Kidney (tissue), 14 donors: ENCODE measurements around the gene MYBBP1A. TPM values are rescaled to one million over a fixed set of nuclear protein-coding genes. Genes with fewer than 3 reads are reported as not detected.
A peak's percentile ranks its signal among the peaks of the same experiment; 100 is the strongest.

Experiments used
- DNase-seq, 5 donors: peaks; one replicate each; pipeline ENCODE4 v3.0.0-alpha.2; 2013 to 2020
- FAIRE-seq: peaks from 2 replicates; lab custom pipeline; 2012; peaks lifted over from hg19 to GRCh38; lab: Jason Lieb, UNC
- H3K27ac ChIP-seq, 2 donors: one replicate each; pipeline ENCODE4 v1.7.0; 2013; ENCODE audit warnings: low read depth in 2 of 2, low read length in 2 of 2, inconsistent platforms in 1 of 2
- H3K27me3 ChIP-seq: one replicate; pipeline ENCODE4 v1.7.1; 2013; ENCODE audit warnings: low read length, inconsistent platforms; ENCODE audit not compliant: control insufficient read depth, insufficient read depth
- H3K36me3 ChIP-seq, 3 donors: one replicate each; pipeline versions ENCODE4 v1.7.0 to v1.7.1; 2013; ENCODE audit warnings: low read length in 3 of 3, control low read depth in 1 of 3, inconsistent platforms in 1 of 3; ENCODE audit not compliant: insufficient read depth in 3 of 3, control insufficient read depth in 2 of 3
- H3K4me1 ChIP-seq, 3 donors: one replicate each; pipeline versions ENCODE4 v1.7.0 to v1.7.1; 2013; ENCODE audit warnings: low read length in 3 of 3, inconsistent platforms in 1 of 3, low read depth in 1 of 3; ENCODE audit not compliant: control insufficient read depth in 2 of 3, insufficient read depth in 2 of 3
- H3K4me3 ChIP-seq, 3 donors: one replicate each; pipeline versions ENCODE4 v1.7.0 to v1.8.1; 2013; ENCODE audit warnings: low read length in 3 of 3, control low read depth in 1 of 3, inconsistent platforms in 1 of 3
- H3K9ac ChIP-seq, 3 donors: one replicate each; pipeline versions ENCODE4 v1.7.0 to v1.7.1; 2013; ENCODE audit warnings: low read length in 3 of 3, control low read depth in 1 of 3, inconsistent platforms in 1 of 3
- H3K9me3 ChIP-seq, 3 donors: one replicate each; pipeline versions ENCODE4 v1.7.0 to v1.7.1; 2013; ENCODE audit warnings: low read length in 3 of 3, control low read depth in 1 of 3, inconsistent platforms in 1 of 3; ENCODE audit not compliant: control insufficient read depth in 2 of 3, insufficient read depth in 1 of 3
- CTCF ChIP-seq: IDR thresholded peaks from 3 replicates; pipeline ENCODE4 v1.5.1; 2012; ENCODE audit warnings: mild to moderate bottlenecking, moderate library complexity, borderline replicate concordance; ENCODE audit not compliant: insufficient read depth; ENCODE audit errors: extremely low read depth
- intact Hi-C: fragments of 100-400 bp; cut with DNase I; formaldehyde crosslinking; loops from one replicate; pipeline ENCODE4 v1.11.1; 2022
- polyA plus RNA-seq: library from polyadenylated mRNA; stranded (reverse); fragments of 350-450 nt; fragmentation: Illumina TruSeq; extraction: RNeasy Lipid Tissue Mini Kit (QIAGEN cat#74804); gene quantifications from one replicate; pipeline ENCODE4 v1.2.3, GENCODE V29; 2014; ENCODE audit warnings: low read depth, low replicate concordance; ENCODE audit not compliant: insufficient read depth
- total RNA-seq: library from RNA; stranded (reverse); fragmentation: NEBNext Ultra II Directional; extraction: Animal tissue kit (Norgen Biotek cat#: 25700); gene quantifications from one replicate; pipeline ENCODE4 v1.2.1, GENCODE V29; 2021
- donor health status: control.
- donor health status: control.
- donor health status: control.
- donor health status: control.
- donor health status: control.
- donor health status: DM: yes; HTN: yes; CAD: no.
- donor health status: Normal renal cell carcinoma (clear cell type).

Gene MYBBP1A
- total and polyA plus RNA-seq, 2 donors from 2014 or later, result 11.9 to 51.6 TPM

- Histone ChIP-seq H3K9ac (no peak overlapping the region), H3K36me3 (no peaks in the 10 kb centered on the region), H3K4me1 (peaks cover 0 to 38% (median 30%) of the 10 kb centered on the region in 3 donors), H3K27ac (no peak overlapping the region), H3K27me3 (peaks cover 5% of the 10 kb centered on the region), H3K9me3 (no peaks in the 10 kb centered on the region), H3K4me3 (no peak overlapping the region)
- intact Hi-C loops, result no loop called here
- FAIRE-seq, result no peak
- TF ChIP-seq CTCF, result no peak
- no peak for DNase-seq
Observed at GRCh38 chr17:4503283-4504025, 51.7 kb downstream of the MYBBP1A start.

DNA sequence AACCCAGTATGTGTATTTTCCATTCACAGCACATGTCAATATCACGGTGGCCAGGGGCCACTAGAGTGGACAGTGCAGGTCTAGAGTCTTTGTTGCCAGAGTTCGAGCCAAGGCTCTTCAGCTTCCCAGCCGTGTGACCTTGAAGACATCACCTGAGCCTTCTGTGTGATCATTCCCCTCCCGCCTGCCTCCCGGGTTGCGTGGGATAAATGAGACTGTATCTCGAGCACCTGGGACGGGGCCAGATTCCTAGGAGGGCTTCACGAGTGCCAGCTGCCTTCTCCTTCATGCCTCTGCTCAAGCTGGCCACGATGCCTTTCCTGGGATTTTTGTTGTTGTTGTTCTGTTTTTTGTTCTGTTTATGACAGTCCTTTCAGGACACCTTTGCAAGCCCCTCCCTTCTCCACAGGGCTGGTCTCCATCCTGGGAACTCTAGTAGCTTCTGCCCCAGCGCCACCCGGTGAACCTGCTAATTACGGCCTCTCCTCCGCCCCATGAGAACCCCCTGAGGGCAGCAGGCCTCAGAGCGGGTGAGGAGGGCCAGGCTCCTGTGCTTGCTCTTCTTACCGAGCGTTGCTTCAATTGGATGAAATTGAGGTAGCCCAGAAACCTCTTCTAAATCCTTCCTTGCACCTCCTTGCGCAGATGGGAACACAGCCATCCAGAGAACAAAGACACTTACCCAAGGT lies 52.6 kb downstream of the MYBBP1A start:
- intact Hi-C loops, result no loop called here
- H3K27ac ChIP-seq, result no peak overlapping the region
- FAIRE-seq, result no peak

DNA sequence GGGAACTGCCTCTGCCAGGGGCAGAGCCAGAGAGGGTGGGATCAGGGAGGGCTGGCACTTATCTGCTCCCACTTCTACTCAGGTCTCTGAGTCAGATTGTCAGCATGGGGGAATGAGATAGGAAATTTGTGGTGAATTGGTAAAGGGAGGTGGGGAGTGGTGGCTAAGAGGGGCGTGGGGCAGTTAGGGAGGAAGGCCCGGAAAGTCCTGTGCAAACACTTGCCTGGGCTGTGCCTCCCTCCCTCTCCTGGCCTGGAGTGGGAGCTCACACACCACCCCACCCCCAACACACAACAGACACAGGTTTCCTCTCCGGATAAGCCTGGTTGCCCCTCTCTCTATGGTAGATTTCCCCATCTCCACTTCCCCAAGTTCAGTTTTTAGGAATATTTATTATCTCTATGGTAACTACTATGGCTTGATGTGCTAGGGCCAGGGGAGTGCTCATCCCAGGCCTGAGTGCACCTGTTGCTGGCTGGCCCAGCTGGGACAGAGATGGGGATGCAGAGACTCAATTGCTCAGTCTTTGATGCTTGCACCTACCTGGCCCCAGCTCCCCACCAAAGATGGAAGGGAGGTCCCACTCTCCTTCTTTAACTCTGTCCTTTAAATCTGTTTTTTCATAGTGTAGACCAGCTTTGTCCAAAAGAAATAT lies 53.8 kb downstream of the MYBBP1A start:
- FAIRE-seq (no peak), DNase-seq (no peak)
- peaks cover 5% of the 10 kb centered on the region for H3K27me3 ChIP-seq
- H3K4me3 ChIP-seq, result peak overlapping the region in 1 of 3 donors; percentile 73
- no peak overlapping the region for H3K27ac ChIP-seq
- H3K36me3 ChIP-seq, result no peaks in the 10 kb centered on the region
- H3K9ac ChIP-seq, result no peak overlapping the region
- H3K4me1 ChIP-seq, result peaks cover 0 to 34% (median 31%) of the 10 kb centered on the region in 3 donors
- no peak for TF ChIP-seq CTCF
- intact Hi-C loops, result no loop called here
- no peaks in the 10 kb centered on the region for H3K9me3 ChIP-seq

More for the DNA sequence above, 52.6 kb downstream of the MYBBP1A start:
- Histone ChIP-seq H3K4me3 (no peak overlapping the region), H3K36me3 (no peaks in the 10 kb centered on the region), H3K4me1 (peaks cover 0 to 38% (median 37%) of the 10 kb centered on the region in 3 donors), H3K9ac (no peak overlapping the region), H3K9me3 (no peaks in the 10 kb centered on the region), H3K27me3 (peaks cover 5% of the 10 kb centered on the region)
- no peak for DNase-seq
- TF ChIP-seq CTCF, result no peak
